T1000 (cell line): Measurements from ENCODE around the gene CIDEA.

Experiments
- DNase-seq: peaks from one replicate; lab custom pipeline; 2025; ENCODE audit warnings: mixed read lengths; lab: John Stamatoyannopoulos, UW

CIDEA gene

DNA sequence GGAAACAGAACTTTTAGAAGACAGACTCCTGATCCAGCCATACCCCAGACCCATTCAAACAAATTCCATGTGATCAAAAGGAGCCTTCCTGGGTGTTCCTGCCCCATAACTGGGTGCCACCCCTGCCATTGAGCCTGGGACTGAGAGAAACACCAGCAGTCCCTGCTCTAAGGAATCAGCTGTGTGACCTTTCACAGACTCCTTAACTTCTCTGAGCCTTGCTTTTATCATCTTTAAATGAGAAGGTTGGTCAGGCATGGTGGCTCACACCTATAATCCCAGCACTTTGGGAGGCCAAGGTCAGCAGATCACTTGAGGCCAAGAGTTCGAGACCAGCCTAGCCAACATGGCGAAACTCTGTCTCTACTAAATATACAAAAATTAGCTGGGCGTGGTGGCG lies 20.6 kb downstream of the CIDEA start:
- DNase-seq, result no peak

DNA sequence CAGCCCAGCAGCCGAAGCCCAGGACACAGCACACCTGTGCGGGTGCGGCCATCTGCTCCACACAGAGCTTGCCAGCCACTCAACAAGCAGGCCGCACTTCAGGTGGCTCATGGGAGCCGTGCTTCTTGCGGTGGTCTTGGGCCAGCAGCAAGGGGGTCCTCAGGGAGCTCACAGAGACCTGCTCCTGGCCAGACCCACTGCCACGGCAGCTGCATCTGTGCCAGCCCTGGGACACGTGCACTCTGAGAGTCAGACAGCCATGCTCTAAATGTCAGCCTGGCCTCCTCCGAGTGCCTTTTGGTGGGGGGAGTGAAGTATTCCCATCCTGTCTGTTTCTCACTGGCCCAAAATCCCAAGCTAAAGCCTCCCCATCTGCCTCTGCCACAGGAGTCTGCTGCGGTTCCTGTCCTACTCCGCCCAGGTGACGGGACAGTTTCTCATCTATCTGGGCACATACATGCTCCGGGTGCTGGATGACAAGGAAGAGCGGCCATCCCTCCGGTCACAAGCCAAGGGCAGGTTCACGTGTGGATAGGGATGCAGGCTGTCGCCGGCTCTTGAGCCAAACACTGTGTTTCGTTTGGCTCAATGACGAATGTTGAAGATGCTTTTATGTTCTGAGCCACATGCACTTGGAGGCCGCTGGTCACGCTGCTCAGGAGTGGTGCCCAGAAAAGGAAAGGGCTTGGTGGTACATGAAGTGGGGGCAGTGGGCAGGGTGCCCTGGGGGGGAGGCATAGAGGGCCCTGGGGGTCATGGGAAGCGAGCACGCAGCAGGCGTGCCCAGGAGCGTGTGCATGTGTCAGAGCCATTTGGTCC lies 22.8 kb downstream of the CIDEA start:
- no peak for DNase-seq

DNA sequence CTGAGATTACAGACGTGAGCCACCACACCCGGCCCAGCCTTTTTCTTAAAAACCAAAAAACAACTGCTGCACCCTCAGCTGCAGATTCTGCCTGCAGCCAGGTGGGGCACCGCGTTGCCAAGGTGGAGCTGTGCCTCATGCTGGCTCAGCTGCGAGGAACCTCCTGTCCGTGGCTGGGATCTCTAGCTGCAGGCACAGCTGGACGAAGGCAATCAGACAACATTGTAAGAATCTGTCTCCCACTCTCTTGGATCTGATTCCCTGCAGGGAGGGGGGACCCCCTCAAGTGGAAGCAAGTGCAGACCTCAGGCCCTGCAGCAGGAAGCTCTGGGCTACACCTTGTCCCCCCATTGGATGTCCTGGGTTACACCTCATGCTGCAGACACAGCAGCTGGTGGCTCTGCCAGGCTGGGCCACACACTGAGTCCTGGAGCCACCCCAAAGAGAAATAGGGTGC lies 24.1 kb downstream of the CIDEA start:
- DNase-seq, result no peak

DNA sequence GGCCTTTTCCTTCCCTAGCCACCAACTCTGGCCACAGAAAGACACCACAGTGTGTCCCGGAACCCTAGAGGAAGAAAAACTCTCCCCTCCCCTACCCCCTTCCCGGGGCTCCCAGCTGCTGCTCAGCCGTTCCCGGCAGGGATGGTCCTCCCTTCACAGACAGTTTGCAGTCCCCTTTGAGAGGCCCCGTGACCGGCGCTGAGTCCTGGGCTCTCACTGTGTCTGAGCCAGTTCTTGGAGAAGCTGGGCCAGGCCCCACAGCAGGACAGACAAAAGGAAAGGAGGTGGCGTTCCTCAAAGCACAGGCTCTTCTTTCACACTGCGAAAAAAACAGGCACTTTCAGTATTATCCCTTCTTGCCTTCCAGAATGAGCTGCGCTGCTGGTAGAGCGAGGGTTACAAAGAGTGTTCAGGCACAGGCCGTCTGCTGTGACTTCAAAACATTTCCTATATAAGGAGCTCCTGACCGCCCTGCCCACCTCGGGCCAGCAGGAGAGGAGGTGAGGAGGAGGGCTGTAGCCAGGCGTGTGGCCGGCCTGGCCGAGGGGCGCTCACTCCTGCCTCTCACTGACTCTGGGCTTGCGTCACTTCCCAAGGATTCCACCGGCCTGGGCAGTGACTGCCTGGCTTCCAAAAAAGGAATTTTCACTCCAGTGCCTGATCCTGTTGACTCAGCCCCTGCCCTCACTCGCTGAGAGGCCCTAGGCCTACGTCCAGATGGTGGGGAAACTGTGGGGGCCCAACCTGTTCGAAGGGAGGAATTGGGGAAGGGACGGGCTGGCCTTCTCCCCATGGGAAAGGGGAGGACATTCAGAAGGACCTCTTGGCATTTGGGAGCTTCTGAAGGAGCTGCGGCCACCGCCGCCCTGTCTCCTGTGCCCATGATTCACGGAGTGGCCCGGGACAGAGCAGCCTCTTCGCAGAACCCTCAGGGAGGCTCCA lies 24.9 kb downstream of the CIDEA start:
- DNase-seq, result no peak

DNA sequence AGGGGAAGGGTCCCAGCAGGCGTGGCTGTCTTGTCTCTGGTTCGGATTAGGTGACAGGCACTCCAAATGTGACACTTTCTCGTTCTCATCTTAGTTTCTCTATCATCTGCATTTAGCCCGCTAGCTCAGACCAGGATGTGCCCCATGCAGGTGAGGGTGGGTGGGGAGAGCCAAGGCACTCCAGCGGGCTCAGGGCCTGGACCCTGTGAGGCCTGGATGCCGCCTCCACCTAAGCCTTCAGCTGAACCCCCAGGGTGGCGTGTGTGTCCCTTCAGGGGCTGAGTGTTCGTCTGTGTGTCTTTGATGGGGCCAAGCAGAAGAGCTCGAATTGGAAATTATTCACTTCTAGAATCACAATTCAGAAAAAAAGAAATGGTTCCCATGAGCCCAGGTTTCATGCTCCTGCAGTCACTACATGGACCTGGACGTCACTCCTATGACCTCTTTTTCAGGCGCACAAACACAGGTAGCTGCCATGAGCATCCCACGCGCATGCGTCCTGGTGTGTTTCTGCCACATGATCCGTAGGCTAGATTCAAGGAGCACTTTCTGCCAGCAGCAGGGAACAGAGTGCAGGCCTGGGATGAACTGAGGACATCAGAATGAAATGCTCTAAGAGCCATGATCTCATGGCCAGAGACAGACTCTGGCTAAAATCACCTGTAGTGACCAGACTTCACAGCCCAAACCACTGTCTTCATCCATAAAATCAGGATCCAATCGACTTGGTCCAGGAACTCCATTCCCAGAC lies 25.8 kb downstream of the CIDEA start:
- DNase-seq, result no peak

DNA sequence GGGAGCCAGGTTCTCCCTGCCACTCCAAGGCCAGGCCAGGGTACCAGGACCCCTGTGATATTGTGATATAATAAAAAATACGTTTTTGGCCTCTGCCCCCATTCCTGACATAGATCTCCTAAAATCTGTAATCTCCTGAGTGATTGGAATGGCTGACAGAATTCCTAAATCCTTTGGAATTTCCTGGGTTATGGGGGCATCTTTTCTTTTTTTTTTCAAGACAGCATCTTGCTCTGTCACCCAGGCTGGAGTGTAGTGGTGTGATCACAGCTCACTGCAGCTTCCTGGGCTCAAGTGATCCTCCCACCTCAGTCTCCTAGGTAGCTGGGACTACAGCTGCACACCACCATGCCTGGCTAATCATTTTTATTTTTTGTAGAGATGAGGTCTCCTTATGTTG lies 27.7 kb downstream of the CIDEA start:
- DNase-seq, result no peak

DNA sequence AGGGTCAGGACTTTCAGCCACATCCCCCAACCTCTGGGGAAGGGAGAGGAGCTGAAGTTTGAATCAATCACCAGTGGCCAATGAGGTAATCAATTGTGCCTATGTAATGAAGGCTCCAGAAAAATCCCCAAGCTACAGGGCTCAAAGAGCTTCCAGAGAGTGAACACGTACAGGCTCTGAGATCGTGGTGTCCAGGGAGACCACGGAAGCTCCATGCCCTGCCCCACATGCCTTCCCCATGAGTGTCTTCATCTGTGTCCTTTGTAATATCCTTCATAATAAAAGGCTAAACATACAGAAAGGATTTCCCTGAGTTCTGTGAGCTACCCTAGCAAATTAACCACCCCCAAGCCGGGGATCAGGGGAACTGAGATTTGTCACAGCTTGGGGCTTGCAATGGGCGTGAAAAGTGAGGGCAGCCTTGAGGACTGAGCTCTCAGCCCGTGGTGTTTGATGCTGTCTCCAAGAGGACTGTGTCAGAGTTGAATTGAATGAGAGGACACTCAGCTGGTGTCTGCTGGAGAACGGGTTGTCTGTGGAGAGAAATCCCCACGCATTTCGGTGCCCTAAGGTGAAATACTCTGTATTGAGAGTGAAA lies 28.4 kb downstream of the CIDEA start:
- peak; percentile 45 for DNase-seq

DNA sequence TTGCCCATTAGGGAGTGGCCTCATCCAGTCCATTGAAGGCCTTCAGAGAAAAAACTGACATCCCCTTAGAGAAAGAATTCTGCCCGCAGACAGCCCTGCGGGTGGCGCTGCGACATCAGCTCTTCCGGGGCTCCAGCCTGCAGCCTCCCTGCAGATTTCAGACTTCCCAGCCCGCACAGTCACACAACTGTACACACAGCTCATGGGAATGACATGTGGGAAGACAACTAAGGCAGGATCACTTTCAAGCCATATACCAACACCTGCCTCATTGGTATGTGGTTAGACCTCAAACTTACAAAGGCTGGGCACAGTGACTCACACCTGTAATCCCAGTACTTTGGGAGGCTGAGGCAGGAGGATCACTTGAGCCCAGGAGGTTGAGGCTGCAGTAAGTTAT lies 29.1 kb downstream of the CIDEA start:
- no peak for DNase-seq

DNA sequence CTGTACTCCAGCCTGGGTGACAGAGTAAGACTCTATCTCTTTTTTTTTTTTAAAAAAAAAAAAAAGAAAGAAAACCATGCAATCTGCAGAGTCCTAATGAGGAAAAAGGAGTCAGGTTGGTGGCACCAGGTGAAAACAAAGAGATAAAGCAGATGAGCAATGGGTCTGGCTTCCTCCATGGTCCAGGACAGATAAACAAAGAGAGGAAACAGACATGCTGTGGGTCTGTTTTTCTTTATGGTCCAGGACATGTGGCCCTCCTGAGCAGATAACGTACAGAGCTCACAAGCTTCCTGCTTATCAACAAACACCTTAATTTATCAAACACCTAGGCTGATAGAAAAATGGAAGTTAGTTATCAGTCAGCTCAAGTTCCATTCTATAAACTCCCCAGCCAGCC lies 29.5 kb downstream of the CIDEA start:
- DNase-seq, result no peak

DNA sequence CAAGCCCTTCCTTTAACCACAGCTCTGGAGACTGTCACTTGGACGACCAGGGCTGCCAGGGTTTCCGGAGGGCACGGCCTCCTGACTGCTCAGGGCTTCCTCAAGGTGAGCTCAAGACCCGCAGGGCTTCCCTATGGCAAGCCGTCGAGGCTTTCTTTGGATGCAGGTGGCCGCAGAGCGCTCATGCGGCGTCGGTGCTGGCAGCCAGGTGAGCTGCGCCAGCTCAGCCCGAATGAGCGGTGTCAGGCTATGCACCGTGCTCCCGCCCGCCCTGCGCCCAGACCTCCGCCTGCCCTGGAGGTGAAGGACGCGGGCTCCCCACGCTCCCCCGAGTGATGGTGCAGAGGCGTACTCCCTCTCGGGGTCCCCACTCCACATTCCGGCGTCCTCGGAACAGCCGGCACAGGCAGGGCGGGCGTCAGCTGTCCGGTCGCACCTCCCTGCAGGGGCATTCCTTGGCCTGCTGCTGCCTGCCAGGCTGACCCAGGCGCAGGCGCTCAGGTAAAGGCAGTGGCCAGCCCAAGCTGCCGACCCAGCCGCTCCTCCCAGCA lies 33.0 kb downstream of the CIDEA start:
- no peak for DNase-seq

DNA sequence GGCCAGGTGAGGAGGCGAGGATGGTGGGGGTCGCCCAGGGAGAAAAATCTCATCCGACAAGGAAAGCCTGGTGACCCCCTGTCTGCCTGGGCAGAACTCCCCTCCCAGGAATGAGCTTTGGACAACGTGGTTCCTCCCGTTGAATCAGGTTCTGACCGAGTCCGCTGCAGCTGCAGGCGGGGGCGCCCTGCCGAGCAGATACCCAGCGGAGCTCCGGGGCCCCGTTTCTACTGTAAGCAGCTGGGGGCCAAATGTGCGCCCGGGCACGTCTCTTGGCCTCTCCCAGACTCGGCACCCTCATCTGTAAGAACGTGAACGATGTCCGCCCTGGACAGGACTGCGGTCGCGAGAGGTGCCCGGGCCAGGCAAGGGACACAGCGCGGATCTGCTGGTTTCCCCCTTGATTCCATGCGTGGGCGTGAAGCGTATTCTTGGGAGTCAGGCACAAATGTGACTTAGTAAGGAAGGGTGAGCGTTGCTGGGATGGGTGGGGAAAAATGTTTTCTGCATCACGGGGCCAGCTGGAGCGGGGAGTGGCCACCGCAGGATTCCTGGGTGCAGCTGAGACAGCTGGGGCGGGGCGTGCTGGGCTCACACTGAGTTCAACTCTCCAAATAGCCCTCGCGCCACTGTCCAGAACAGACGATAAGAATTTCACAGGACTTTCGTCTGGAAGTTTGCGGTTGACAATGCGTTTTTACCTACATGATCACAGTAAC lies 33.7 kb downstream of the CIDEA start:
- DNase-seq, result no peak

DNA sequence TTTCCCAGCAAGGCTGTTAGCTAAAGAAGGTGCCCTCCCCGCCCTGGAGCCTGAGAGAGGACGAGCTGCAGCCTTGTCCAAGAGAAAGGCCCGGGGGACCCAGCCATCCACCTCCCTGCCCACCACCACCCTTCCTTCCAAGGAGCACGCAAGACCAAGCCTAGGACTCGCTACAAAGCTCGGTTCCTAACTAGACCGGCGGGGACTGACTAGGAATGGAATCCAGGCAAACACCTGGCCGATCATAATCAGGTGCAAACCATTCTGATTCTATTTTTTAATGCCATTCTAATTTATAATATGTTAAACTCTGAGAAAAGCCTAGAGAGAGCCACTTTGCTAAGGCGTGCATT lies 34.2 kb downstream of the CIDEA start:
- DNase-seq, result no peak

DNA sequence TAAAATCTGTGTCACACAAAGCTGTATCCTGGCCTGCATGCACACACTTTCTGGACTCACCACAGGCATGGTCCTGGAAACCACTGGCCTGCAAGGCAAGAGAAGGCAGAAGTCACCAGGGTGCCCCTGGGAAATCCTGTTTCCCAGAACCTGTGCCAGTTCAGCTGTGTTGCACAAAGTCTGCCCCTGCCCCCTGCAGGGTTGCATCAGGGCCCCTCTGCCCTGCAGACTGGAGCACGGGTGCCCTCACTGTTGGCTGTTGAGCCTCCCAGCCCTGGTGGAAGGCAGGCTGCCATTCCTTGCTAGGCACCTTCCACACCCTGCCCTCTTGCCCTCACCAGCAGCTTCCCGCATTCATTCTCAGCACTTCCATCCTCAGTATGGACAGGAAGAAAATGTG lies 35.9 kb downstream of the CIDEA start:
- DNase-seq, result no peak

DNA sequence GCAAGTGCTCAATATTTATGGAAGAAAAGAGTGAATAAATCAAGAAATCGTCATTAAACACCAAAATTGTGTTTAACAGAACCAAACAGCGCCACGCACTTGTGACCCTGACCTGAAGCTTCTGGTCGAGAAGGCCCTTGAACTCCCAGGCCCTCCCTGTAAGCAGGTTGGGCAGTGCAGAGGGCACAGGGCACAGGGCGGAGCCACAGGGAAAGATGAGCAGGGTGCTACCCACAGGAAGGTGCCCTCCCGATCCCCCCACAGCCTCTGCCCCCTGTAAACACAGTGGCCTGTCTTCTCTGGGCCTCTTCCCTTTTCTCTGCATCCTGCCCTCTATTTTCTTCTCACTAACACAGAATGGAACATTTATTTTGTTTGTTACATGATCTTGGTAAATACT lies 37.0 kb downstream of the CIDEA start:
- DNase-seq, result no peak

DNA sequence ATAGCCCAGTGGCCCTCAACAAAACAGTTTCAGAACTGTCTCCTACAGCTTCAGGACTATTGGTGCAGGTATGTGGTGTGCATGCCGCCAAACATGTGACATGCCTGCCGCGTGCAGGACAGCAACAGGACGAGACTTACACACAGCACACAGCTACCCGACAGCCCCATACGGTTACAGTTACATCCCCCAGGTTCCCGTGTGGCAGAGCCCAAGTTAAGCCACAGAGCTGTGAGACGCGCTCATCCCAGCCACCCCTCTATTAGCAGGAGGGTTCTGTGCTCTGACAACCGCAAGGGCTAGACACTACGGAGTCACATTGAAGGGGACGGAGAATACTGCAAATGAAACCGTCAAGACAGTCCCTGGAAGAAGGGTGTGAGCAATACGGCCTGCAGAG lies 37.5 kb downstream of the CIDEA start:
- no peak for DNase-seq

DNA sequence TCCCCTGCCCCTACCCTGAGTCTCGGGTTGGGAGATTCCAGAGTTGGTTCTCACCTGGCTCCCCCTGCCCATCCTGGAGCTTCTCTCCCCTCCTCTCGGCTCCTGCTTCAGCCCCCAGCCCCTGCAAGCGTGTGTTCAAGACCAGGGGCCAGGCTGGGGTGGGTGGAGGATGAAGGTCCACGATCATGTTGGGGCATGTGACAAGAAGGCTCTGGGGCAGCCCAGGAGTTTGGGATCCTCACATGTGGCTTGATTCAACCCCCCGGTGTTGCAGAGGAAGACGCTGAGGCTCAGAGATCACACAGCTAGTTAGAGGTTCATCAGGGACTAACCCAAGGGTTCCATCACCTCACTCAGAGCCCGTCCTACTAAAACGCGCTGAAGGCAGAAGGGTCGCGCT lies 39.7 kb downstream of the CIDEA start:
- no peak for DNase-seq

DNA sequence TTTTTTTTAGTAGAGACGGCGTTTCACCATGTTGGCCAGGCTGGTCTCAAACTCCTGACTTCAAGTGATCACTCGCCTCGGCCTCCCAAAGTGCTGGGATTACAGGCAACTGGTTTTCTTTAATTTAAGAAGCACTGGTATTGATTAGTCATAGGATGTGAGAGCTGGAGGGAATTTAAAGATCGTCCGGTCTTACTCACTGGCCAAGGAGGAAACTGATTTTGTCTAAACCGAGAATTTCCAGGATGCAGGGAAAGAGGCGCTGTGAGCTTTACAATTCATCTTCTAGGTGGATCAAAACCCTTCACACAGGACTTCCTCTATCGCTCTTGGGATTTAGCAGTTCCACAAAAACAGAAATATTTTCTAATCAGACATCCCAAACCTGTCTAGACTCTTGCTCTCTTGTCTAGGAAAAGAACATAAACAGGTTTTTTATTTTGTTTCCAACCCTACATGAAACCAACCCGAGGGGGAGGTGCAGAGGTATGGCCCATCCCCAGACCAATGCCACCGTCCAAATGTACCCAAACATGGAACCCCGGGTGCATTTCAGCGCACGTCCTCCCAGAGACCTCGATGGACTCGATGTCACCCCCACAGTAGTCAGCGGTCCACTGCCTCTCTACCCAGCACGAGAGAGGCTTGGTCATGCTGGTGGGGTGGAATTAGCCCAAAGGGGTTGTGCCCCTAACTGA lies 41.4 kb downstream of the CIDEA start:
- no peak for DNase-seq

DNA sequence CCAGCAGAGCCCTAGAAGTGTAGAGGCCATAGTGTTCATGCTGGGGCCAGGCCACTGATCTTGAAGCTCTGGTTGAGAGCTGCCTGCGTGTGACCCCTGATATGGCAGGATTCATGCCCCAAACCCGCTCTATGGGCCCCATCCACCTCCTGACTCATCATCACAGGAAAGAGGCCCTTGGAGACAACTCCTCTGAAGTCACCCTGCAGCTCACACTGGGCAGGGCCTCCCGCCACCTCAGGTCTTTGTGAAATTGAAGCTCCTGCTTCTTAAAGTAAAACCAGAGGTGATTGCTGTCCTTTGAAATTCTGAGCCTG lies 41.9 kb downstream of the CIDEA start:
- DNase-seq, result no peak

DNA sequence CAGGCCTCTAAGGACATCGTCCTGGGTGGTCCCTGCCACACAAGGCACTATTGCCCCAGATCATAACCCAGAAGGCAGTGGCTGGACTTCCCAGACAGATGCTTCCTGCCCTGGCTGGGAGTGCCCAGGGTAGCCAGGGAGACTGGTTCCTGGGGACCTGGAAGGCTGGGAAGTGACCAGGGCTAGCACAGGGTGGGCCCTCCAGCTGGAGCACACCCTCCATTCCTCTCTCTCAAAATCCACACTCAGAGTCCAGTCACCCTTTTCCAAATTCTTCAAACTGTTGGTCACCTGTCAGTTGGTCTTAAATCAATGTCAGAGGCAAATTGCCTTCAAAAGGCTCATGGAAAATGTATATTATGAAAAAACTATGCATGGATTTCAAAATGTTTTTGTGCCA lies 42.3 kb downstream of the CIDEA start:
- no peak for DNase-seq

DNA sequence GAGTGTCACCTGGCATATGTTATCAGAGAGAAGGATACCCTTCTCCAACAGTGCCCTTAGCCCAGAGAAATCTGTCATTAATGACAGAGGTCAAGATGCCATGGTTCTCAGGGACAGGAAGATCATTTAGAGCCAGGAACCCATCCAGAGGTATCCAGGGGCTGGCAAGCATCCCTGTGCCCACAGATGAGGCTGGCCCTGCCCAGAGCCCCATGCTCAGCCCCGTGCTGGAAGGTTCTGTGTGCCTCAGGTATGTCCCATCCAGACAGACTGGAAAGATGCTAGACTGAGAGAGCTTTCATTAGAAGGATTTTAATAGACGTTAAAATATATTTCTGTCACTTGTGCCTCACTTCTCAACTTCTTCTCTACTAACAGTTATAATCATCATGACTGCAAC lies 45.7 kb downstream of the CIDEA start:
- no peak for DNase-seq
